A673 (cell line): ENCODE measurements around the gene VSTM4.

ENCODE experiments used
- CTCF ChIP-seq: fragments of 300-800, 200-600 bp; sonication (generic); conservative IDR thresholded peaks from 2 replicates; pipeline ENCODE4 v1.5.1; 2017; ENCODE audit warnings: low read depth, mild to moderate bottlenecking, antibody characterized with exemption, low read length, moderate library complexity, mixed read lengths
- EZH2 ChIP-seq: fragments of 200-600 bp; sonication (generic); IDR thresholded peaks from 2 replicates; pipeline ENCODE4 v1.6.1; 2017; ENCODE audit warnings: borderline replicate concordance, low read depth, mild to moderate bottlenecking, mixed read lengths, antibody characterized with exemption, low read length; ENCODE audit not compliant: poor library complexity, severe bottlenecking

- TF ChIP-seq CTCF (no peak), EZH2 (no peak)
These were observed 24.5 kb upstream of the VSTM4 start for GRCh38 chr10:49139846-49140195.
